Stimulated activated CD8-positive, alpha-beta memory T cell treated with anti-CD3 and anti-CD28 coated beads, Interleukin-15, amount 100 ng/mL, for 1 hour (primary cell): Measurements from ENCODE around the gene GRID1.
"Not testable (repeated sequence)": the region's sequence is repeated elsewhere in the genome, so short reads cannot be mapped to it uniquely, and the experiment has no call there.

ENCODE experiments used
- DNase-seq: peaks from one replicate; pipeline ENCODE4 v3.0.0-alpha.2; 2020; ENCODE audit warnings: low read depth

Gene GRID1

GRCh38 chr10:85868627-85869499 lies 497.7 kb downstream of the GRID1 start:
- DNase-seq, result no peak

- no peak for DNase-seq
Measured at GRCh38 chr10:85864868-85865526, 501.6 kb downstream of the GRID1 start.

GRCh38 chr10:85864173-85864549 lies 502.4 kb downstream of the GRID1 start:
- no peak for DNase-seq

- DNase-seq, result no peak
Measured at GRCh38 chr10:85863301-85864172, 503.1 kb downstream of the GRID1 start.

GRCh38 chr10:85862771-85863170 lies 503.8 kb downstream of the GRID1 start:
- no peak for DNase-seq

DNA sequence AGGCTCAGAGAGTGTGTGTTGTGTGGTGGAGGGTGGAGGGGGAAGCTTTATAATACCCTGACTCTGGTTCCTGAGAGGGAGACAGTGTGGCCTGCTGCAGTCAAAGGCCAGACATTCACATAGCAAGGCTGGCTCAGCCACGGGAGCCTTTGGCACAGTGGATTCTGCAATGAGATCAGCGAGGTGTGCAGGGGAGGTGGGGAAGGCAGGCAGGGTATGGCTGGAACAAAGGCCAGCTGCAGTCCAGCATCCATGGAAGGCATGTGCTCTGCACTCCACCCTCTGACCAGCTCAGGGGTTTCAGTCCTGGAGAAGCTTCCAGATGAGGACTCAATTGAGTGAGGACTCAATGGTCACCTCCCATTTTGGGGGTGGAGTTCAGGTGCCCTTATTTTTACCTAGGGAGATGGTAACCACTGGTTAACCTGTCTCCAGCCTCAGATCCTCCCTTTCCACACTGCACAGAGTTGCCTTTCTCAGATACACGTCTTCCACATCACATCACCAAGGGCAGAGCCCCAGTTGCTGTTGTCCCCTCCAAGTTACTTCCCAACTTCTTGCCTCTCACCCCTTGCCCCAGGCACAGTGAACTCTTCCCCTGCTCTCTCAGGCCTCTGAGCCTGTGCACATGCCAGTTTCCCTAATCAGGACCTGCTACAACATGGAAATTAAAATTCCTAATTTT lies 504.9 kb downstream of the GRID1 start:
- no peak for DNase-seq

- no peak for DNase-seq
Measured at GRCh38 chr10:85859859-85860258, 506.7 kb downstream of the GRID1 start.

DNA sequence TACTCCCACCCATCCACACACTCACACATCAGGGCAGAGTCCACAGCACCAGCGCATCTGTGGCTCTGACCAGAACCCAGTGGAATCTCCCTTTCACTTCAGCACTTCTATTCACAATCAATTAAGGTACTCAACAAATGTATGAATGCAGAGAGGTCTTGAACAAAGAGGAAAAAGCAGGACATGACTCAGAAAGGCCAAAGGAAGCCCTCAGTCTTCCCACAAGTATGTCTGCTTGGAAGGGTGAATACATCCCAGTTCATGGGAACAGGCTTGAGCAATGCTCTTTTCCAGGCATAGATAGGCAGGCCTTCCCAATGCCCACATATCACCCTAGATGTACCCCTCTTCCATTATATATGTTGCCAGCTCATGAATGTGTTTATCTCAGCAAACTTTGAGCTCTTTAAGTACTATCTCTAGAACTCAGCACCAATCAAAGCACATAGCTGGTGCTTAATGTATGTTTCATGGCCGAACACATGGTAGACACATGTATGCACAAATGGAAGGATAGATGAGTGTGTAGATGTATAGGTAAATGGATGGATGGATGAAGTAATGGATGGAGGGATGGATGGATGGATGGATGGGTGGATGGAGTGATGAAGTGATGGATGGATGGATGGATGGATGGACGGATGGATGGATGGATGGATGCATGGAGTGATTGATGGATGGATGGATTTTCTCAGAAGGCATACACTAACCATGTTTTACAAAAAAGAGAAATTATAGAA lies 507.6 kb downstream of the GRID1 start:
- no peak for DNase-seq

- DNase-seq, result no peak
Measured at GRCh38 chr10:85857791-85858190, 508.8 kb downstream of the GRID1 start.

DNA sequence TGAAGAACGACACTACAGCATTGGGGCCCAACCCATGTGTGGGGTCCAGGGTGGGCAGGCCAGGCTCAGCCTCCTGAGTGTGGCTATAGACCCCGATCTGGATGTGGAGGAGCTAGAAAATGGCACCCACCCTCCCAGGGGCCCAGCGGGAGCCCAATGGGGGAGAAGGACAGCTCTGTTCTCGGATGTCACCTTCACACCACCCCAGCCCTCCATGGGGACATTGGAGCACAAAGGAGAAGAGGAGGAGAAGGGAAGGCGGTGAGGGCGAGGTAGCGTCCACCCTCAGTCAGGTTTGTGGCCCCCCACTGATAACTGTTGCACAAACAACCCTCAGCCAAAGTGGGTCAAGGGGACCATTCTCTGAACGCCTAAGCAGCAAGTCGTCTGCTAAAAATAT lies 509.3 kb downstream of the GRID1 start:
- no peak for DNase-seq

- DNase-seq, result no peak
Measured at GRCh38 chr10:85851934-85852333, 514.7 kb downstream of the GRID1 start.

GRCh38 chr10:85851325-85851724 lies 515.3 kb downstream of the GRID1 start:
- DNase-seq, result no peak

DNA sequence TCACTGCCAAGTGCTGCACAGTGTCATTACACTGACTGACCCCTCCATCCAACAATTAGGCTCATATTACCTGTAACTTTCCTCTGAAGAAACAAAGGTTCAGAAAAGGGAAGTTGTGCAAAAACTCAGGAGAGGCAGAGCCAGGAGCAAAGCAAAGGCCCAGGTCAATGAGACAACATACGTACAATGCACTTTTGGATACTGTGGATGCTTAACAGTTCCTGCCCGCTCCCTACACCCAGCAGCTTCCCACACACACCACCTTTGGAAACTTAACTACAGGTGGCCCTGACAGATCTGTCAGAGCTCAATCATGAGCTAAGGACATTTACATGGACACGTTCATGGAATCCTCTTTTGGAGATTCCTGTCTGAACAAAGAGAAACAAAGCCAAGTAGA lies 515.9 kb downstream of the GRID1 start:
- DNase-seq, result no peak

- DNase-seq, result no peak
Measured at GRCh38 chr10:85849315-85849714, 517.3 kb downstream of the GRID1 start.

GRCh38 chr10:85848756-85849155 lies 517.8 kb downstream of the GRID1 start:
- DNase-seq, result no peak

- DNase-seq, result no peak
Measured at GRCh38 chr10:85847085-85847484, 519.5 kb downstream of the GRID1 start.

DNA sequence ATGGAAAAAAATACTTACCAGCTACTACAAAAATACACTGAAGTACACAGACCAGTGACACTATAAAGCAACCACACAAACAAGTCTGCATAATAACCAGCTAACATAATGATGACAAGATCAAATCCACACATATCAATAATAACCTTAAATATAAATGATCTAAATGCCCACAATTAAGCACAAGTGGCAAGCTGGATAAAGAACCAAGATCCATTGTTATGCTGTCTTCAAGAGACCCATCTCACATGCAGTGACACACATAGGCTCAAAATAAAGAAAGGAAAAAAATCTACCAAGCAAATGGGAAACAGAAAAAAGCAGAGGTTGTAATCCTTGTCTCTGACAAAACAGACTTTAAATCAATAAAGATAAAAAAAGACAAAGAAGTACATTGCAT lies 527.9 kb downstream of the GRID1 start:
- DNase-seq, result not testable (repeated sequence)

DNA sequence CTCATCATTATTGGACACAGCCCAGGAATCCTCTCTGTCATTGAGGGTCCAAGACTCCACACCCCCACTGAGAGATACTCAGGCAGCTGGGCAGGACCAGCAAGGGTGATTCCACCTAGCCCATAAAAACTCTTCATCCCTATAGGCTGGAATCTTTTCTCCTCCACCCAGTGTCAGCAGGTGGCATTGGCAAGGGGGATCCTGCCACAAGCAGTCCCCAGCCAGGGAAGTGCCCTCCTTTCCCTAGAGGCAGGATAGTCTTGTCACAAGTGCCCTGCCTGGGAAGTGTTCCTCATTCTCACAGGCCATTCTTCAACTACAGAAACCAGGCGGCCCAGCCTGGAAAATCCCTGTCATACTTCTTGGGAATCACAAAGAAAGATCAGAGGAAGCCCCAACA lies 533.6 kb downstream of the GRID1 start:
- no peak for DNase-seq

- no peak for DNase-seq
Measured at GRCh38 chr10:85831422-85831821, 535.2 kb downstream of the GRID1 start.

DNA sequence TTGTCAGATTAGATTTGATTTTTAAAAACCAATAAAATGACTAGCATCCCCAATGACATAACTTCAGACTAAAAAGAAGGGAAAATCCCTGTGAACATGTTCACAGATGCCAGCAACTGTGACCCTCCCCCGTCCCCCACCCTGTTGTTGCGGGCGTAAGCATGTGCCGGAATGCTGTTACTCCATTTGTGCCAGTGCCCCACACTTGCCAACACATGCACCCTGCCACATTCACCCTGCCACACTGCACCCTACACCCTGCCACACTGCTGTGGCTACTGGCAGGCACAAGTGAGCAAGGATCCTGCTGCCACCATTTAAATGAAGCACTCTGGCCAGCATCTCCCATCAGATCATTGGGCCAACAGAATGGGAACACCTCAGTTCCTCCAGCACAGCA lies 540.2 kb downstream of the GRID1 start:
- no peak for DNase-seq

DNA sequence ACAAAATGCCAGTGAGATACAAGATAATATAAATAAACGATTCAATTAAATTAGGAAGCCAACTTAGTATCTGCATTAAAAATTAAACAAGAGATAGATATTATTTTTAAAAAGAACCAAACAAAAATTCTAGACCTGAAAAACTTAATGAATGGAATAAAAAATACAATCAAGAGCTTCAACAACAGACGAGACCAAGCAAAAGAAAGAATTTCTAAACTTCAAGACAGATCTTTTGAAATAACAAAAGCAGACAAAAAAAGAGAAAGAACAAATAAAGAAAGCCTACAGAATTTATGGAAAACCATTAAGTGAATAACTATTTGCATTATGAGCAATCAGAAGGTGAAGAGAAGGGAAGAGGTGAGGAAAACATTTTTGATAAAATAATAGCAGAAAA lies 555.2 kb downstream of the GRID1 start:
- DNase-seq, result no peak
